Heart left ventricle (tissue), 13 donors: Measurements from ENCODE around the gene RAB26.
"Not testable (repeated sequence)": the region's sequence is repeated elsewhere in the genome, so short reads cannot be mapped to it uniquely, and the experiment has no call there.

ENCODE experiments used
- POLR2A ChIP-seq, 2 donors: fragments of 450-650 bp; IDR thresholded peaks; one replicate each; pipeline ENCODE4 v1.6.1; 2017; ENCODE audit warnings: antibody characterized with exemption in 2 of 2, mild to moderate bottlenecking in 2 of 2, moderate library complexity in 2 of 2
- TF ChIP-seq, protein P1 (sequence below), 12 donors: fragments of 200-600 bp; sonication (generic) in 4 of 12; IDR thresholded peaks; one replicate each; pipeline versions ENCODE4 v1.5.0 to v1.8.0; 2018 to 2022; ENCODE audit warnings: antibody characterized with exemption in 12 of 12, mild to moderate bottlenecking in 5 of 12
- donor health status: ischemic (EF 13 %, LVEDD 7.1; RV severe dilation, severe dysfunction).
- donor health status: DM: no; HTN: yes; CAD: no.
- donor health status: DM: no; HTN: no; CAD: no.
- donor health status: ischemic (EF 25% LVEDD 6.9; RV normal size, moderate dysfunction).
- donor health status: ischemic (EF 25% LVEDD 5.7; RV mildly dilated, moderate dysfunction).
- donor health status: ischemic (EF 35%, LVEDD 5.7; RV mildly dilated, moderate dysfunction).
- donor health status: nonischemic (EF 11% LVEDD 7.7; RV severe dilation, severe dysfunction).
- donor health status: DM: yes; HTN: yes; CAD: no.
- donor health status: PGD.
- donor health status: ischemic (EF 29% LVEDD 5.4; RV normal size, mild dysfunction).
- donor health status: nonischemic (EF 23%, LVEDD 6.1; RV moderate dilation, normal function).

DNA sequence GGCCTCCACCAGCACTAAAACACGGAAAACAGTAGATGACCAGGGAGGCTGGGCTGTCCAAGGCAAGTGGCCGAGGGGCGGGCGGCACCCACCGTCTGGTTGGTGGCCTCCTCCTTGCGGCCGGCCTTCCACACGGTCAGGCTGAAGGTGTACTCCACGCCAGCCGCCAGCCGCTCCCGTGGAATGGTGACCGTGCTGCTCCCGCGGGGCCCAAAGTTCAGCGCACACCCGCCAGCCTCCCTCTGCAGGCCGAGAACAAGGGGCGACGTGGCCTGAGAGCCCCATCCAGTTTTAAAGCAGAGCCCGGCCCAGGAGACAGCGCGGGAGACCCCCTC, 40.7 kb upstream of the RAB26 start:
- TF ChIP-seq, protein P1, sequence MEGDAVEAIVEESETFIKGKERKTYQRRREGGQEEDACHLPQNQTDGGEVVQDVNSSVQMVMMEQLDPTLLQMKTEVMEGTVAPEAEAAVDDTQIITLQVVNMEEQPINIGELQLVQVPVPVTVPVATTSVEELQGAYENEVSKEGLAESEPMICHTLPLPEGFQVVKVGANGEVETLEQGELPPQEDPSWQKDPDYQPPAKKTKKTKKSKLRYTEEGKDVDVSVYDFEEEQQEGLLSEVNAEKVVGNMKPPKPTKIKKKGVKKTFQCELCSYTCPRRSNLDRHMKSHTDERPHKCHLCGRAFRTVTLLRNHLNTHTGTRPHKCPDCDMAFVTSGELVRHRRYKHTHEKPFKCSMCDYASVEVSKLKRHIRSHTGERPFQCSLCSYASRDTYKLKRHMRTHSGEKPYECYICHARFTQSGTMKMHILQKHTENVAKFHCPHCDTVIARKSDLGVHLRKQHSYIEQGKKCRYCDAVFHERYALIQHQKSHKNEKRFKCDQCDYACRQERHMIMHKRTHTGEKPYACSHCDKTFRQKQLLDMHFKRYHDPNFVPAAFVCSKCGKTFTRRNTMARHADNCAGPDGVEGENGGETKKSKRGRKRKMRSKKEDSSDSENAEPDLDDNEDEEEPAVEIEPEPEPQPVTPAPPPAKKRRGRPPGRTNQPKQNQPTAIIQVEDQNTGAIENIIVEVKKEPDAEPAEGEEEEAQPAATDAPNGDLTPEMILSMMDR (IDR thresholded peaks at IDR 0.05) = not testable (repeated sequence)
- TF ChIP-seq POLR2A (IDR thresholded peaks at IDR 0.05) = not testable (repeated sequence)
